Duodenal mucosa (tissue), 2 donors: ENCODE measurements around the gene WDR64.

Experiments used
- H3K27ac ChIP-seq: one replicate; pipeline ENCODE4 v1.7.0; 2013; ENCODE audit warnings: low read depth, low read length
- H3K27me3 ChIP-seq, 2 donors: one replicate each; pipeline ENCODE4 v1.7.0; 2013; ENCODE audit warnings: low read length in 2 of 2, control low read depth in 1 of 2; ENCODE audit not compliant: insufficient read depth in 2 of 2, control insufficient read depth in 1 of 2
- H3K36me3 ChIP-seq, 2 donors: one replicate each; pipeline ENCODE4 v1.7.0; 2013; ENCODE audit warnings: low read length in 2 of 2, control low read depth in 1 of 2; ENCODE audit not compliant: insufficient read depth in 2 of 2, control insufficient read depth in 1 of 2
- H3K4me1 ChIP-seq, 2 donors: one replicate each; pipeline ENCODE4 v1.7.0; 2013; ENCODE audit warnings: low read length in 2 of 2, control low read depth in 1 of 2; ENCODE audit not compliant: insufficient read depth in 2 of 2, control insufficient read depth in 1 of 2
- H3K4me3 ChIP-seq, 2 donors: one replicate each; pipeline ENCODE4 v1.7.0; 2013; ENCODE audit warnings: low read length in 2 of 2, low read depth in 1 of 2
- H3K9ac ChIP-seq, 2 donors: one replicate each; pipeline ENCODE4 v1.7.0; 2013; ENCODE audit warnings: low read length in 2 of 2, low read depth in 1 of 2
- H3K9me3 ChIP-seq, 2 donors: one replicate each; pipeline ENCODE4 v1.7.0; 2013; ENCODE audit warnings: low read length in 2 of 2, control low read depth in 1 of 2; ENCODE audit not compliant: control insufficient read depth in 1 of 2

The WDR64 gene

DNA sequence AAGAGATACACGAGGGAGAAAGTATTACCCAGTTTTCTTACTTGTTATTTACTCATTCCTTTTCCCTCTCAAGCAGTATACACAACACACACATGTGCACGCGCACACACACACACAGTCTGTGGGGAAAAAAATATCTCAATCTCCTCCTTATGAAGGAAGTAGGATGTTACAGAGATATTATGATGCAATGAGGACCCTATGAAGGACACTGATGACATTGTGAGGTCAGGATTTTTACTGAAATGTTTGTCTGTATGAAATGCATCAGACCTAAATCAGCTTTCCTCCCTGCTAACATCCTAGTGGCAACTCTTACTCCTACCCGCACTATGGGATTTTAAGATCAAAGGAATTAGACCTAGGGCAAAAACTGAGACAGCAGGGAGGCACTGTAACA lies at the start of gene WDR64:
TSS of gene WDR64 (plus strand) at position 270 of the 400 bp plus-strand sequence. CDS start 204 bp downstream, outside the sequence.
- H3K9me3 ChIP-seq: no peaks in the 10 kb centered on the region
- no peak within 1 kb of the TSS for H3K4me3 ChIP-seq
- H3K27me3 ChIP-seq: no peaks in the 10 kb centered on the region
- H3K27ac ChIP-seq: no peak within 1 kb of the TSS
- H3K4me1 ChIP-seq: no peaks in the 10 kb centered on the region
- no peaks in the 10 kb centered on the region for H3K36me3 ChIP-seq
- no peak within 1 kb of the TSS for H3K9ac ChIP-seq

GRCh38 chr1:241603731-241604245 lies 48.3 kb upstream of the WDR64 start:
- Histone ChIP-seq H3K27ac (no peak overlapping the region), H3K27me3 (no peaks in the 10 kb centered on the region), H3K9ac (no peak overlapping the region), H3K4me3 (no peak overlapping the region), H3K4me1 (no peaks in the 10 kb centered on the region), H3K9me3 (no peaks in the 10 kb centered on the region), H3K36me3 (no peaks in the 10 kb centered on the region)

DNA sequence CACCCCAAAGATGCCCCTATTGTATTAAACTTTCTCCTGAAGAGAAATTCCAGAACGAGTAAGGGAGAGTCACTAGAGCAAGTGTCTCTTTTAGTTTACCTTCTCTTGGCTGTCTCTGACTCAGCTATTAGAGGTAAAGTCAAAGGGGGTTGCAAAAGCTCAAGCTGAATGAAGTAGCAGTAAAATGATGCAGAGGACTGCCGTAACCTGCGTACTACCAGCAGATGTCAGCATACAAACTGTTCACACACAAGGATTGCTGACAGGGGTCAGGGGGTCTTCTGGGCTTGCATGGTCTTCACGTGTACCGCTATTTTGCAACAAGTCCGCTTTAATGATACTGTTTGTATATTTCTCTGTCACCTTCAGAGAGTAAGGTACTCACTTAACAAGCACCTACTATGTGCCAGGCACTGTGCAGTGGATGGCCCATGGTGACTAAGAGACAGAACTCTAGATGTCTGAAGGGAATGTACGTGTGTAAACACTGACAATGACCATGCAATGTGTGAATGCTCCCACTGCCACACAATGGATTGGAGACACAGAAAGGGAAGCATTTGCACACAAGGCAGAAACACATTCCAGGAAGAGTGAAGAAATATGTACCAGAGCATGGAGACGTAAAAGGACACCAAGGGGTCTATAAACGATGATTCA lies 46.8 kb upstream of the WDR64 start:
- no peaks in the 10 kb centered on the region for H3K36me3 ChIP-seq
- H3K9ac ChIP-seq: no peak overlapping the region
- H3K27ac ChIP-seq: no peak overlapping the region
- peaks cover 0 to 3% of the 10 kb centered on the region in 2 donors for H3K4me1 ChIP-seq
- H3K4me3 ChIP-seq: no peak overlapping the region
- H3K27me3 ChIP-seq: no peaks in the 10 kb centered on the region
- H3K9me3 ChIP-seq: no peaks in the 10 kb centered on the region

DNA sequence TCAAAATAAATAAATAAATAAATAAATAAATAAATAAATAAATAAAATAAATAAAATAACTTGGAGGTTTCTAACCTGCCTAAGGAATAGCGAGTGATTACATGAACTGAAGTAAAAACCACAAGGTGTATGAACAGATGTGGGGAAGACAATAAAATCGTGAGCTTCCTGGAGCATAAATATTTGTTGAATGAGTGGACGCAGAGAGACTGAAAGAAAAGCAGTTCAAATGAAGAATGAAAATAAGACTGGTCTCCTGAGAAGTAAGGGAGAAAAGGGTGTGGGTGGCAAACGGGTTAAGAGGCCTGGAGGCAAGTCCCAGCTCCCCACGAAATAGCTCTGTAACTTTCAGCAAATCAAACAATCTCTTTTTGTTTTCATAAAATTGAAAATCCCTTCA lies 45.5 kb upstream of the WDR64 start:
- no peaks in the 10 kb centered on the region for H3K36me3 ChIP-seq
- H3K27me3 ChIP-seq: no peaks in the 10 kb centered on the region
- no peak overlapping the region for H3K27ac ChIP-seq
- H3K9ac ChIP-seq: no peak overlapping the region
- peaks cover 0 to 10% of the 10 kb centered on the region in 2 donors for H3K4me1 ChIP-seq
- H3K4me3 ChIP-seq: no peak overlapping the region
- no peaks in the 10 kb centered on the region for H3K9me3 ChIP-seq

DNA sequence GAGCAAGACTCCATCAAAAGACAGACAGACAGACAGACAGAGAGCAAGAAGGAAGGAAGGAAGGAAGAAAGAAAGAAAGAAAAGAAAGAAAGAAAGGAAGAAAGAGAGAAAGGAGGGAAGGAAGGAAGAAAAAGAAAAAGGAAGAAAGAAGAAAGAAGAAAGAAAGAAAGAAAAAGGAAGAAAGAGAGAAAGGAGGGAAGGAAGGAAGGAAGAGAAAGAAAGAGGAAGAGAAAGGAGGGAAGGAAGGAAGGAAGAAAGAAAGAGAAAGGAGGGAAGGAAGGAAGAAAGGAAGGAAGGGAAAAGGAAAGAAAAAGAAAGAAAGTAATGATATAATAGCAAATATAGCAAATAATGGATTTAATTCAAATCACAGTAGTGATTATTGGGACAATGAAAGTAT lies 44.6 kb upstream of the WDR64 start:
- Histone ChIP-seq H3K36me3 (no peaks in the 10 kb centered on the region), H3K4me3 (no peak overlapping the region), H3K27ac (no peak overlapping the region), H3K9me3 (no peaks in the 10 kb centered on the region), H3K27me3 (no peaks in the 10 kb centered on the region), H3K4me1 (peaks cover 0 to 10% of the 10 kb centered on the region in 2 donors), H3K9ac (no peak overlapping the region)

DNA sequence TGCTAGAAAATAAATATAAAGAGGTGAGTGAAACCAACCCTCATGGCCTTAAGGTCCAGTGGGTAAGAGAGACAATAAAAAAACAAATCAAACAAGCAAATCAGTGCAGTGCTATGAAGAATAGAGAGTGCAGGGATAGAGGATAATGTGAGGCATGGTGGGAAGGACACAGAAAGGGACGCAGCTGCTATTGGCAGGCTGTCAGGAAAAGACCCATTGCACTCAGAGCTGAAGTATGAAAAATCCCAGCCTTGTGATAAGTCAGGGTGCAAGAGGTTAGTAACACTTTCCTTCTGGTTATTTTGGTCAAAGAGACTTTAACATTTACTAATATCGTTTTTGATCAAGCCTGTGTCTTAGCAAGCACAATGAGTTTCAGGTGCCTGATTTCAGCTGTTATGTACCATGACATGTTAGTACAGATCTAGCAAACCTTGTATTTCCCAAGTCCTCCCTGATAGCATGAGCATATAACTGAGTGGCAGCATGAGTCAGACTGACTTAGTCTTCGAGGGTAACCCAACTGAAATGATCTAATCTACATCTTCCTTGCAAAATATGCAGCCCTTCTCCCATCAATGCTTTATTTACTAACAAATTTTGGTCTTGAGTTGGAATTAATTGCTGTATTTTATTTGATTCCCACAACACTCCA lies 43.6 kb upstream of the WDR64 start:
- Histone ChIP-seq H3K27me3 (no peaks in the 10 kb centered on the region), H3K4me1 (peaks cover 0 to 10% of the 10 kb centered on the region in 2 donors), H3K4me3 (no peak overlapping the region), H3K9ac (no peak overlapping the region), H3K27ac (no peak overlapping the region), H3K36me3 (no peaks in the 10 kb centered on the region), H3K9me3 (no peaks in the 10 kb centered on the region)

GRCh38 chr1:241610056-241610815 lies 41.8 kb upstream of the WDR64 start:
- Histone ChIP-seq H3K9me3 (no peaks in the 10 kb centered on the region), H3K4me3 (no peak overlapping the region), H3K9ac (no peak overlapping the region), H3K27ac (no peak overlapping the region), H3K36me3 (no peaks in the 10 kb centered on the region), H3K4me1 (peaks cover 0 to 15% of the 10 kb centered on the region in 2 donors), H3K27me3 (no peaks in the 10 kb centered on the region)

DNA sequence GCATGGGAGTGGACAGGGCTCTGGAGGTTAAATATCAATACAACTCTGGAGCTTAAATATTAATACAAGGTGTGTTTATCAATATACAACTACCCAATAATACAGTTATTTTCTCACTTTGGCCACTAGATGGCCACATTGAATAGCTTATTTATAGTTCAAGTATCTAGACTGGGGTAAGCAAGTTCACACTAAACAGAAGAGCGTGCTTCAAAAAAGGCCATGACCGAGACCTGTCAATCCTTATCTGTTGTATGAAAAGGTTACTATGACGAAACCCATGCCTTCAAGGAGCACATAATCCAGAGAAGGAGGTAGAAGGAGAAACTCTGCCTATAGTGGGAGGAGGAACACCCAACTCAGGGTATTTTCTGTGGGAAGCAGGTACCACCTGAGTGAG lies 41.0 kb upstream of the WDR64 start:
- Histone ChIP-seq H3K9ac (no peak overlapping the region), H3K27ac (no peak overlapping the region), H3K27me3 (no peaks in the 10 kb centered on the region), H3K4me3 (no peak overlapping the region), H3K9me3 (no peaks in the 10 kb centered on the region), H3K4me1 (peaks cover 5 to 22% of the 10 kb centered on the region in 2 donors), H3K36me3 (no peaks in the 10 kb centered on the region)

GRCh38 chr1:241611736-241612135 lies 40.3 kb upstream of the WDR64 start:
- Histone ChIP-seq H3K36me3 (no peaks in the 10 kb centered on the region), H3K9me3 (no peaks in the 10 kb centered on the region), H3K27ac (no peak overlapping the region), H3K4me3 (no peak overlapping the region), H3K27me3 (no peaks in the 10 kb centered on the region), H3K9ac (no peak overlapping the region), H3K4me1 (peaks cover 5 to 22% of the 10 kb centered on the region in 2 donors)
